GM19468 (cell line): Measurements from ENCODE around the gene PLXNA2.

ENCODE experiments used
- ATAC-seq: cut with Tn5 transposase; IDR thresholded peaks from one replicate; pipeline ENCODE4 v1.9.1; 2021; ENCODE audit warnings: mild to moderate bottlenecking, moderate library complexity, moderate number of reproducible peaks; ENCODE audit not compliant: unreplicated experiment; ENCODE audit errors: extremely low read depth

The PLXNA2 gene

GRCh38 chr1:208038303-208038702, 205.9 kb downstream of the PLXNA2 start:
- ATAC-seq = no peak

GRCh38 chr1:208036918-208037766, 207.0 kb downstream of the PLXNA2 start:
- ATAC-seq = no peak

- ATAC-seq = no peak
These were observed 207.9 kb downstream of the PLXNA2 start for GRCh38 chr1:208036106-208036808.

GRCh38 chr1:208034135-208034534, 210.0 kb downstream of the PLXNA2 start:
- ATAC-seq = no peak

GRCh38 chr1:208033236-208033635, 210.9 kb downstream of the PLXNA2 start:
- no peak for ATAC-seq

- ATAC-seq = no peak
These were observed 212.3 kb downstream of the PLXNA2 start for GRCh38 chr1:208031932-208032320.

GRCh38 chr1:208031316-208031931, 212.8 kb downstream of the PLXNA2 start:
- ATAC-seq = no peak

GRCh38 chr1:208030288-208031091, 213.7 kb downstream of the PLXNA2 start:
- ATAC-seq = no peak

GRCh38 chr1:208029381-208030287, 214.6 kb downstream of the PLXNA2 start:
- no peak for ATAC-seq

- no peak for ATAC-seq
These were observed 215.7 kb downstream of the PLXNA2 start for GRCh38 chr1:208028526-208028925.

- no peak for ATAC-seq
These were observed 216.3 kb downstream of the PLXNA2 start for GRCh38 chr1:208027861-208028260.

- no peak for ATAC-seq
These were observed 217.2 kb downstream of the PLXNA2 start for GRCh38 chr1:208026880-208027438.

- ATAC-seq = no peak
These were observed 219.2 kb downstream of the PLXNA2 start for GRCh38 chr1:208025031-208025430.

- no peak for ATAC-seq
These were observed 219.8 kb downstream of the PLXNA2 start for GRCh38 chr1:208024406-208024805.

- no peak for ATAC-seq
These were observed 224.9 kb downstream of the PLXNA2 start for GRCh38 chr1:208019257-208019656.

- no peak for ATAC-seq
These were observed 228.9 kb downstream of the PLXNA2 start for GRCh38 chr1:208015255-208015654.

- ATAC-seq = no peak
These were observed 231.0 kb downstream of the PLXNA2 start for GRCh38 chr1:208013210-208013609.

- no peak for ATAC-seq
These were observed 231.5 kb downstream of the PLXNA2 start for GRCh38 chr1:208012721-208013120.

GRCh38 chr1:208010487-208011071, 233.6 kb downstream of the PLXNA2 start:
- no peak for ATAC-seq
